NCI-H2029 treated with DMSO at 0.1 percent for 48 hours (cell line): ENCODE results near the gene PRODH.
"Not testable (repeated sequence)": the region's sequence is repeated elsewhere in the genome, so short reads cannot be mapped to it uniquely, and the experiment has no call there.

Experiments
- DNase-seq: peaks from one replicate; lab custom pipeline; 2025; lab: John Stamatoyannopoulos, UW

The PRODH gene

DNA sequence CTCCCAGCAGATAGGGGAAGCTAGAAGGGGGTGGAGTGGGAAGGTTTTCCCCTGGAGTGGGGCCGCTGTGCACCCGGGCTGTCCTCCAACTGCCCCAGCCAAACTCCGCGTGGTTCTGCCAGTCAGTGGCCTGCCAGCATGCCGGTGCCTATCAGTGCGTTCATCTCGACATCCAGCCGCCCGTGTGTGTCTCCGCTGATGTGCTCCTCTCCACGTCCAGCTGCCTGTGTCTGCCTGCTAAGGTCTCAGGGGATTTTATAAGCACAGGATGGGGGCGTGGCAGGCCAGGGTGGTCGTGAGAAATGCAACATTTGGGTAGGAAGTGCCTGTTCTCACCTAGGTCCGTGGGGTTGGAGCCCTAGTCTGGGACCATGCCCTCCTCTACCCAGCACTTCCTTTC, 17.0 kb upstream of the PRODH start:
- not testable (repeated sequence) for DNase-seq

DNA sequence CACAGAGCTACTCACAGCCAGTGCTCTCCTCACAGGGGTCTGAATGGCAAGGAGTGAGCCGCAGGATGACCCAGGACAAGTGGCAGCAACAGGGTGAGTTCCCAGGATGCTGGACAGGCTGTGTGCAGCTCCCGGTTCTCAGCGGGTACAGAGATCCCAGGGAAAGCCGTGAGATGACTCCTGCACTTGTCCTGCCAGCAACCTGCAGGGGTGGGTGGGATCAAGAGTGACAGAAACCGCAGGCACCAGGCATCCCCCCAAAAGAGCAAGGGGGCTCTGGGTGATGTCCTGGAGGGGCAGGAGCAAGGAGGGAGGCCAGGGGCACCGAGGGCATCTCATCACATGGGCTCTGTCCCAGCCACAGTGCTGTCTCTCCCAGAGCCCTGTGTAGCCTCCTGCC, 15.9 kb upstream of the PRODH start:
- DNase-seq, result no peak

DNA sequence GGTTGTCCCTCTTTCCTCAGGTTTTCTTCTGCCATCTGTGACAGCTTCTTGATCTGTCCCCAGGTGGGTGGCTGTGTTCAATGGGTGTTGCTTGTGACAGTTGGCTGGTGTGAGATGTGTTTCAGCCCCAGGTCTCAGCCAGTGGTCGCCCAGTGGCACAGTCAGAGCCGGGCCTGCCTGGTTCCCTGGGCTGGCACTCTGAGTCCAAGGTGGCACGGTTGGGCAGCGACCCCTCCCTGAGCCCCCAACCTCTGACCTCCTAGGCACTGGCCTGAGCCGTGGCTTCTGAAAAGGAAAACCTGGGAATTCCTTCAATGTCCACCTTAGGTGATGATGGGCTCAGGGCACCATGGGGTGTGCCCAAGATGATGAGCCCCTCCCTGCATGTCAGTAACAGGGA, 14.0 kb upstream of the PRODH start:
- DNase-seq, result no peak

DNA sequence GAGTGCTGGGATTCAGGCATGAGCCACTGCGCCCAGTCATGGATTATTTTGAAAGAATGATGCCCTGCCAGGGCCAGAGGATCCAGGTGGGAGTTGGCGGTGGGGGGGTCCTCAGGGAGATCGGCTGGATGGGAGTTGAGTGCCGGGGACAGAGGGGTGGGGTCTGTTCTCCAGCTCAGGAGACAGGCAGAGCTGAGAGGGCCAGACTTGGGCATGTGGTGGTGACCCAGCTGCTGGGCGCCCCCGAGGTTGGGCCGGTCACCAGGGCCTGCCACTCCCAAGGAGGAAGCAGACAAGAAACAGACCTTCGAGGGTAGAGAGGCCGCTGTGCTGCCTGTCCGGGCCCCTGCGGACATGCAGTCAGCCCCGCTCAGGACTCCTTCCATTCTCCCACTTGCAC, 11.8 kb upstream of the PRODH start:
- DNase-seq, result no peak

DNA sequence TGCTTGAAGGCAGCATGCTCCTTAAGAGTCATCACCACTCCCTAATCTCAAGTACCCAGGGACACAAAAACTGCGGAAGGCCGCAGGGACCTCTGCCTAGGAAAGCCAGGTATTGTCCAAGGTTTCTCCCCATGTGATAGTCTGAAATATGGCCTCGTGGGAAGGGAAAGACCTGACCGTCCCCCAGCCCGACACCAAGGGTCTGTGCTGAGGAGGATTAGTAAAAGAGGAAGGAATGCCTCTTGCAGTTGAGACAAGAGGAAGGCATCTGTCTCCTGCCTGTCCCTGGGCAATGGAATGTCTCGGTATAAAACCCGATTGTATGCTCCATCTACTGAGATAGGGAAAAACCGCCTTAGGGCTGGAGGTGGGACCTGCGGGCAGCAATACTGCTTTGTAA, 11.0 kb upstream of the PRODH start:
- DNase-seq, result not testable (repeated sequence)

DNA sequence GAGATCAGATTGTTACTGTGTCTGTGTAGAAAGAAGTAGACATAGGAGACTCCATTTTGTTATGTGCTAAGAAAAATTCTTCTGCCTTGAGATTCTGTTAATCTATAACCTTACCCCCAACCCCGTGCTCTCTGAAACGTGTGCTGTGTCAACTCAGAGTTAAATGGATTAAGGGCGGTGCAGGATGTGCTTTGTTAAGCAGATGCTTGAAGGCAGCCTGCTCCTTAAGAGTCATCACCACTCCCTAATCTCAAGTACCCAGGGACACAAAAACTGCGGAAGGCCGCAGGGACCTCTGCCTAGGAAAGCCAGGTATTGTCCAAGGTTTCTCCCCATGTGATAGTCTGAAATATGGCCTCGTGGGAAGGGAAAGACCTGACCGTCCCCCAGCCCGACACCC, 2.6 kb upstream of the PRODH start:
- DNase-seq, result not testable (repeated sequence)

DNA sequence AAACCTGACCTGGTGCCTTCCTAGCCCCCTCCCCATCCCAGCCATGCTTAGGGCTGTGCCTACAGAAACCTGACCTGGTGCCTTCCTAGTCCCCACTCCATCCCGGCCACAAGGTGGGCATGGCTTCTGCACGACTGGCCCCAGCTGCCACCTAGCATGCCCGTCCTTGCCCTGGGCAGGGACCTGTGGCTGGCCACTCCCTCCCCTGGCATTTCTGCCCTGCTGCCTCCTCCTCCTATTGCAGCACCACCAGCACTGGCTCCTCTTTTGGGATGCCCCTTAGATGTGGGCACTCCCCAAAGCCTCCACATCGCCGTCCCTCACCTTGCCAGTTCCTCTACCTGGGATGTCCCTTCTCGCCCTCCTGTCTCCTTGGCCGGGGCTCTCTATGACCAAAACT, 1.4 kb downstream of the PRODH start:
- DNase-seq, result not testable (repeated sequence)

DNA sequence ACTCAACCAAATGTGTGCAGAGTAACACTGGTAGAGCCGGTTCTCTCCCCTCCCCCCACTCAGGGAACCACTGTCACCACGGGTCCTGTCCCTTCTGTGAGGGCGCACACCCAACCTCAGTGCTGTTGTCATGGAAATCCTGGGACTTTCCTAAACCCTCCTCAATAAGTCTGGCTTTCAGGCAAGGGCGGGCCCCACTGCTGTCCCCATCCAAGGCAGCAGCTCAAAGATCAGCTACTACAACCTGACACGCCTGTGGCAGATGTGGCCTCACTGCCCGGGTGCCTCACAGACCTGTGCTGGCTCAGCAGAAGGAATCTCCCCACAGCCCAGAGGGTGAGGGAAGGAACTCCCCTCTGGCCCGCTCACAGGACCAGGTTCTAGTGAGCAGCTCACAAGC, 2.2 kb downstream of the PRODH start:
- DNase-seq, result no peak

DNA sequence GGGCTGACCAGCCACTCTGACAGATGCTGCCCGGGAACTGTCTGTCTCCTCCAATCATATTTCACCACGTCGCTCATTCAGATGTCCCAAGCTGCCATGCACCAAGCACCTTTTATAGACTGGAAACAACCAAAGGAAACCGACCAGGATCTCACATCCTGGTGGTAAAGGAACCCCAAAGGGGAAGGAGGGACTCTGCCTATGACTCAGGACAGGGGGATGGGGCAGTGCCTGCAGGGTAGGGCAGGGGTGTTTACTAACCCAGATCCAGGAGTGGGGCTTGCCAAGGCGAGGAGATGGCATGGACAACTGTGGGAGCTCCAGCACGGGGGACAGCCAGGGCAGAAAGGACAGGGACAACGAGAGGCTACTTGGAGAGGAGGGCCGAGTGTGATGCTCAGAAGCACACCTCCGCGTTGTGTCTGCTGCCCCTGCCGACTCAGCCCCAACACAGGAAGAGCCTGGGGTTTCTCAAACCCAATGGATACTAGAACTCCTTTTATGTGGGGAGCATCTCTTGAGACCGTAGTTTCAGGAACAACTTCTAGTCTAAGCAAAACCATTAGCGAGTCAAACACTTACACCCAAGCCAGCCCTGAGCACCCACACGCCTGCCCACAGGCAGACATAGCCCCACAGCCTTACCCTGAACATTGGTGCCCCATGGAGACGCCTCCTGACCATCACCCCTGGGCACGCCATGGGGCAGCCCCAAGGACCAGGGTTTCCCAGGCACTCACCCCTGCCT, 4.0 kb downstream of the PRODH start:
- no peak for DNase-seq

DNA sequence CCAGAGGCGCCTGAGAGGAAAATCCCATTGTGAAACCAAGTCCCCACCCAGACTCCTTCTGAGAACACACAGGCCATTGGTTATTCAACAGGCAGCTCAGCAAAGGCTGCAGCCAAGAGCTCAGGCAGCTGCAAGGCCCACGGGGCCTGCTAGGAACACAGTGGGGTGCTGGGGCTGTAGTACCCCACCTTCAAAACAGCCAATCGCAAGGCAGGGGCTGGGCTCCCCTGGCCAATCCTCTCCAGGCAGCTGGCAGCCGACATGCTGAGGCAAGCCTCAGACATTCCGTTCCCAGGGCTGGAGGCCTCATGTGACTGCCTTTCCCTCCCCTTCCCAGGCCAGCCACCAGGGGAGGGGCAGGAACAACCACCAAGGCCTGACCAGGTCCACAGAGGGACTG, 6.6 kb downstream of the PRODH start:
- no peak for DNase-seq

DNA sequence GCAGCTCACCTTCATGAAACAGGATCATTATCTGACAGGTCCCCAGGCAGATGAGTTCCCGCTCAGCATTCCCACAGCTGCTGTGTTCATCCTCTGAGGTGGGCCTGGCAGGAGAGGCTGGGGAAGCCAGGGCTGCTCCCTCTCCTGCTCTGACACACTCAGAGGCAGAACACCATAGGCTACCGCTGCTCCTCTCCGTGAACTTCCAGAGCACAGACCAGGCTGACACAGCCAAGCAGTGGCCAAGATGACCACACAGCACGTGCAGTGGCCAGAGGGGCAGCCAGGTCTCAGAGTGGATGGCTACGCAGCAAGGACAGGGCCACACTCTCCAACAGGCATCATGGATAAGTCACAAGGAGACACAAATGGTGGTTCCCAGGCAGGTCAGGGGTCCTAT, 8.5 kb downstream of the PRODH start:
- no peak for DNase-seq

DNA sequence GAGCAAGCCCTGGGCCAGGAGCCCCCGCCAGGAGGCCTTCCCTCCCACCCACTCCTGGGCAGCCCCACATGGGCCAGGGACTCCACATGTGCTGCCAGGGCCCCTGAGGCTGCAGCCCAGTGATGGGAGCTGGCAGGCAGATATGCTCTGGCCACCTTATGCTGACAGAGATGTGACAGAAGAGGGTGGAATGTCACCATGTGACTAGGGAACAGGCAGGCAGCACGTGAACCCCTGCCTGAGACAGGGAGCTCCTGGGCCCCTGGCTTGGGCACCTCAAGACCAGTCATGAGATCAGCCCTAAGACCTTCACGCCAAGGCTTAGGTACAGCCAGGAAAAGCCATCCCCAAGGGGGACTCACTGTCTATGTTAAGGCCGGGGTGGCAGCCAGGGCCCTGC, 9.1 kb downstream of the PRODH start:
- no peak for DNase-seq

DNA sequence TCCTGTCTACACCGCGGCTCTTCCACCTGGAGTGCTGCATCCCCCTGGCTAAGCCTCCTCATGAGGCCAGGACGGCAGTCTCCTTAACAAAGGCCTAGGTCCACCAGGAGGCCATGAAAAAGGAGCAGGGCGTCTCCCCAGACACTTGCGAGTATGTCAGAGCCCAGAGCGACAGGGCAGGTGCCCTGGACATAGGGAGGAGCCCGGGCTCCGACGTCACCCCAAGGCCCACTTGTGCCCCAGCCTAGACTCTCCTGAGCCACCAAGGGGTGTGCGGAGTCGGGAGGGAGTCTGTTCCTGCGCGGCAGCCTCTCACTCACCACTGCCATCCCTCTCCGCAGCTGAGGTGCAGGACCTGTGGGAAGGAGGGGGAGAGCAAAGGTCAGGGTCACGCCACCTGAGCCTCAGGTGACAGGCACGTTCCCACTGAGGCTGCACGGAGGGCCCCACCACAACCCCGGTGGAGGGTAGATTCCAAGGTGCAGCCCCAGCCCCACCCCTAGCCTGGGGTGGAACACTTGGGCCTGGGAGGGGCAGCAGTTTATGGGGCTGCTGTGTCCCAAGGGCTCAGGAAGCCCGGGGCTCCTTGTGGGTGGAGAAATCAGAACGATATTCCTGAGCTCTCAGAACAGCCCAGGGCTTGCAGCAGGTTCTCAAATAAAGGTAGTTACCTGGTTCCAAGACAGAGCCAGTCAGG, 10.6 kb downstream of the PRODH start:
- DNase-seq, result no peak

DNA sequence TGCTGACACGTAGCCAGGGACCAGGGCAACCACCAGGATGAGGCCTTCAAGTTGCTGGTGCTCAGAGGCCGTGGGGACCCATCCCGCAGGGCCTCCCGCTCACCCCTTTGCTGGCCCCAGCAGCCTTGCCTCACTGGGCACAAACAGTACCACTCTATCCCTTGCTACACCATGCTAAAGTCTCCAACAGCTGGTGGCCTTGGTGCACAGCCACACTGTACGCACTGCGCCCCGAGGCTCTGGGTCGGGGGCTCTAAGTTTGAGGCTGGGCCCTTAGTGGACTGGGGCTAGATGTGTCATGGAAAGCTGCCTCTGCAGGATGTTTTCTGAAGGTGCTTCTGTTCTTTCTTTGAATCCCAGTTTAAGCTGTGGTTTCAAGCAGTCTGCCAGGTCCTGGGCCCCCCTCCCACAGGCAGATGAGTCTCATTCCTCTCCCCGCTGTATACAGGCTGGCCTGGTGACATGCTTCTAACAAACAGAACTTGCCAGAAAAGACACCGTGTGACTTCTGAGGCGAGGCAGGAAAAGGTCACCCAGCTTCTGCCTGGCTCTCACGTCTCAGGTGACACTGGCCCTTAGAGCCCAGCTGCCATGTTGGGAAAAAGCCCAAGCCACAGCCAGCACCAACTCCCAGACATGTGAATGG, 15.7 kb downstream of the PRODH start:
- DNase-seq, result not testable (repeated sequence)

DNA sequence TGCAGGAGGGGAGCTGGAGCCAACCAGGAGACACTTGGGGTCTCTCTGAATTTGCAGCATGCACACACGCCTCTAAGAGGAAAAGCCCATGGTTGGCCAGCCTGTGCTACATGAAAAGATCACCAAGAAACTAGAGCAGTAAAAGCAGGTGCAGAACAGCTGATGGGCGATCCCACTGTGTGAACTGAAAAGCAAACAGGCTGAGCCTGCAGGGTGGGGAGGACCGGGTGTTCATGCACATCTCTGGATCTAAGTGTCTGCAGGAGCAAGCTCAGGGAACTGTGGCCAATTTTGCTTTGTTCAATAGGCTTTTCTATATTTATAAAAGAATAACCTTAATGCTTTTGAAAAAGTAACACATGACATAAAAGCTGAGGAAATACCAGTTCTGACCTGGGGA, 18.3 kb downstream of the PRODH start:
- not testable (repeated sequence) for DNase-seq

DNA sequence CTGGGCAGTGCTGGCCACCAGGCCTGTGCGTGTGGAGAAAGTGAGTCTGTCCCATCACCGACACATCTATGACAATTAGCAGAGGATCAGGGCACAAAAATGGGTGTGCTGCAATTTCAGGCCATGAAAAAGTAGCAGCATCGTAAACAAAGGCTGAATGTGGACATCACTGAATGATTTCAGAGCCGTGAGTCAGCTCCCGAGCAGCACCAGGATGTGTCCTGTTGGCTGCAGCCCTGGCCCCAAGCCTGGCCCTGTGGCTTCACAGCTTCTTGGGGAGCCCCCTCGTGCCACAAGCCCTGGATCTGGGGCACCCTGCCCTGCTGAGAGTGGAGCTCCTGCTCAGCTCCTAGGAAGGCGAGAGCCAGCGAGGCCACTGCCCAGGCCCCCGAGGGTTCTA, 20.5 kb downstream of the PRODH start:
- DNase-seq, result not testable (repeated sequence)

DNA sequence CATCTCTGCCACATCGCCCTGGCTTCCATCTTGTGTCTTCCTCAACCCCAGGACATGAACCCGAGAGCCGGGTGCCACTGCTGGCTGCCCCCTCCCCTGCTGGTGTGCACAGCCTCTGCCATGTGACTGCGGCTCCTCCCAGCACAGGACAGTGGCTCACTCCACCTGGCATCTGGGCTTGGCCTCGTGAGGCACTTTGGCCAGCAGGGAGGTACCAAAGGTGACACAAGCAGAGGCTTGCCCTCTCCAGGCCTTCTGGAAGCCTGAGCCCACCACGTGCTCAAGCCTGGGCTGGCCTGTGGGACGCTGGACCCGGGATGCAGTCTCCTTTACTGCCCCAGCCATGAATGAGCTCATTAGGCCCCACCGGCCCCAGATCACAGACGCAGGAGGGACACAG, 21.5 kb downstream of the PRODH start:
- not testable (repeated sequence) for DNase-seq

DNA sequence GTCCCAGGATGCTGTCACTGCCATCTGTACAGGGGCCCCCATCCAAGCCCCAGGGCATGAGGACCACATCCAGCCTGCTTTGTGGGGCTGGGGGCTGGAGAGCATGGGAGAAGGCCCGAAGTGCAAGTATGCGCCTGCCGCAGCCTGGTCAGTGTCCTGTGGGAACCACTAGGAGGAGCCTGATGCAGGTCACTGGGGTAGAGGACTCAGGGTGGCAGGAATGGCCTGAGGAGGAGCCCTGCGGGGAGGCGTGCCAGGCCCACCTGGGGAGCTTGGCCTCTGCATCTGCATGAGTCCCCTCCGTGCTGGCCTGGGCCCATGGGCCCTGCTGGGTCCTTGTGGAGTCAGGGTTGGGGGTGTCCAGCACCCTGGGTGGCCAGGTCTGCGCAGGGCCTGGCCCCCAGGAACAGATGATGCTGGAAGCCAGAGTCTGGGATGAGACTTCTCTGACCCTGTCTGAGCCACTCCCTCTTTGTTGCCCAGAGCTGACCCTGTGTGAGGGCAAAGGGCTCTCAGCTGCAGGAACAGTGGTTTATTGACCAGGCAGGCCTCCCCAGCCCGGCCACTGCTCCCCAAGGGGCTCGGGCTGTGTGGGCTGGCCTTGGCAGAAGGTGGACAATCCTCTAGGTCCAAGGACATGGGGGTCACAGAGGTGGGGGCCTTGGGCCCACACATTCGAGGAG, 23.7 kb downstream of the PRODH start:
- not testable (repeated sequence) for DNase-seq

DNA sequence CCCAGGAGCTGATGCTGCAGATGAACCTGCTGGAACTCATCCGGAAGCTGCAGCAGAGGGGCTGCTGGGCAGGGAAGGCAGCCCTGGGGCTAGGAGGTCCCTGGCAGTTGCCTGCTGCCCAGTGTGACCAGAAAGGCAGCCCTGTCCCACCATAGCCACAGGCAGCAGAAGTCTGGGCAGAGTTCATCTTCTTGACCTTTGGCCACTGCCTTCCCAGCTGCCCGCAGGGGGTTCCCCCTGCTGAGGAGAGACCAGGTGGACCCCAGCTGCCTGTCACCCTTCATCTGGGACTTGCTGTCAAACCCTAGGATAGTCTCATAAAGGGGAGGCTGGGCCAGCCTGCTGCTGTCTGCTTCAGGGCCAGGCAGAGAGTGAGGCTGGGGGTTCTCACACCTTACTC, 24.6 kb downstream of the PRODH start:
- not testable (repeated sequence) for DNase-seq

DNA sequence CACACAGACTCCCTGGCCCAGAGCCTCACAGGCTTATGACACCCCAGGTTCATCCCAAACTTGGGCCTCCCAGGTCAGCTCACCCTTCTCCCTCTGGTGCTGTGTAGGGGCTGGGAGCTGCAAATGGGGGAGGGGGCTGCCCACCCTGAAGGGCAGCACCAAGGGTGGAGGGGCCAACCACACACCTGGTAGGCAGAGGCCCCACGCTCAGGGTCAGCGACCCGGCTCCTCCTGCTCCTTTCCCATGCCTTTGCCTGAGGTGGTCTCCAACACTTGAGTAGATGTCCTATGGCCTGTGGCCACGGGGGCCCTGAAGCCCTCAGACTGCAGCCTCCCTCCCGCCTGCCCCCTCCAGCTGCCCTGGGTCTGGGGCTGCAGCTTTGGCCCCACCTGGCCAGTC, 26.5 kb downstream of the PRODH start:
- no peak for DNase-seq

DNA sequence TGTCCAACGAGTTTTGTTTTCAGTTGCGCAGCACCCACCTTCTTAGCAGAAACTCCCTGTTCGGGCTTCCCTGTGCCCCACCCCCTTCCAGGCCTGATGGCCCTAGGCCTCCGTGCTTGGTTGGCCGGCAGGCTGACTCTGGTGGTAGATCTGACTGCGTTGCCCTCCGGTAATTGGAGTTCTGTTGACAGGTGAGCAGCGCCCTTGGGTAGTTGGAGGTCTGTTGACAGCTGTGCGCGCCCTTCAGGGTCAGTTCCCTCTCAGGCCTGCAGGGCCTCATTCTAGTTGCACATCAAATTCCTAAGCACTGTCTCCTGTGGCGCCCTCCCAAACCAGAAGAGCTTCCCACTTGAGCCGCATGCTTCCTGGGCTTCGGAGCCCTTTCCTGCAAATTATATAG, 29.2 kb downstream of the PRODH start:
- no peak for DNase-seq

DNA sequence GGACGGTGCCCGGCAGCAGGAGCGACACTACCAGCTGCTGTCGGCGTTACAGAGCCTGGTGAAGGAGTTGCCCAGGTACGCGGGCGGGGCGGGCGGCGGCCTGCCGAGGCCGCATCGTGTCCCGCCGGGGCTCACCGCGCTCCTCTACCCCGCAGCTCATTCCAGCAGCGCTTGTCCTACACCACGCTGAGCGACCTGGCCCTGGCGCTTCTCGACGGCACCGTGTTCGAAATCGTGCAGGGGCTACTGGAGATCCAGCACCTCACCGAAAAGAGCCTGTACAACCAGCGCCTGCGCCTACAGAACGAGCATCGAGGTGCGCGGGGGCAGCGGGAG, 29.7 kb downstream of the PRODH start:
- not testable (repeated sequence) for DNase-seq
